Lower lobe of right lung (tissue), 2 donors: ENCODE data around the gene RBP4. TPM values are rescaled to one million over a fixed set of nuclear protein-coding genes. Genes with fewer than 3 reads are reported as not detected.

Experiments
- ATAC-seq, 2 donors: fragments of 200-7000 bp; cut with Tn5 transposase; one replicate each; pipeline ENCODE4 v1.9.1; 2020 to 2022; ENCODE audit warnings: mild to moderate bottlenecking in 2 of 2, moderate library complexity in 2 of 2
- DNase-seq: peaks from one replicate; pipeline ENCODE4 v3.0.0-alpha.2; 2020
- H3K27ac ChIP-seq: fragments of 200-600 bp; one replicate; pipeline ENCODE4 v1.8.0; 2022
- H3K27me3 ChIP-seq: fragments of 200-600 bp; one replicate; pipeline ENCODE4 v1.8.0; 2022; ENCODE audit warnings: low read depth
- H3K36me3 ChIP-seq: fragments of 200-600 bp; one replicate; pipeline ENCODE4 v1.8.0; 2022; ENCODE audit warnings: mild to moderate bottlenecking
- H3K4me1 ChIP-seq: fragments of 200-600 bp; one replicate; pipeline ENCODE4 v1.8.0; 2022
- H3K4me3 ChIP-seq: fragments of 200-600 bp; one replicate; pipeline ENCODE4 v1.8.0; 2022; ENCODE audit warnings: mild to moderate bottlenecking
- H3K9me3 ChIP-seq: fragments of 200-600 bp; one replicate; pipeline ENCODE4 v1.8.0; 2022
- CTCF ChIP-seq: fragments of 200-600 bp; IDR thresholded peaks from one replicate; pipeline ENCODE4 v1.8.0; 2022; ENCODE audit warnings: antibody characterized with exemption, mild to moderate bottlenecking
- intact Hi-C: fragments of 100-400 bp; cut with DNase I; formaldehyde crosslinking; loops from one replicate; pipeline ENCODE4 v1.11.0; 2022
- total RNA-seq: library from RNA; stranded (reverse); fragmentation: NEBNext Ultra II Directional; extraction: Animal tissue kit (Norgen Biotek cat#: 25700); gene quantifications from one replicate; pipeline ENCODE4 v1.2.1, GENCODE V29; 2021
- donor health status: DM: no; HTN: yes; CAD: no; lungs with severe emphysema.

RBP4 gene
- total RNA-seq, 1 donor from 2014 or later: 17.4 TPM

DNA sequence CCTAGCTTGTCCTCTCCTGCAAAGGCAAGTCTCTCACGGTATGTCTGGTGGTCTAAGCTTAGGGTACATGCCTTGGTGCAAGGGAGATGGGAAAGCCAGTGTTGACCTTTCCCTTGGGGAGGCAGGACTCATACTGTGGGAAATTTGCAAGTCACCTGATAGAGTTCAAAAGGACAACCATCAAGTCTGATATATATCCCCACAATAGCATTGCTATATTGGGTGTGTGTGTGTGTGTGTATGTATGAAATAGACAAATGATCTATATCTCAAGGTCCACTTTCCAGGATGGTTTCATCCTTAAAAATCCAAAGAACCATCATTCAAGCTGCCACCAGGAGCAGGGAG lies 46.7 kb downstream of the RBP4 start:
- Histone ChIP-seq H3K4me3 (no peak overlapping the region), H3K27ac (no peak overlapping the region), H3K9me3 (no peaks in the 10 kb centered on the region), H3K27me3 (no peaks in the 10 kb centered on the region), H3K4me1 (no peaks in the 10 kb centered on the region), H3K36me3 (no peaks in the 10 kb centered on the region)
- no peak for TF ChIP-seq CTCF
- intact Hi-C loops: no loop called here
- DNase-seq (no peak), ATAC-seq (no peak)

DNA sequence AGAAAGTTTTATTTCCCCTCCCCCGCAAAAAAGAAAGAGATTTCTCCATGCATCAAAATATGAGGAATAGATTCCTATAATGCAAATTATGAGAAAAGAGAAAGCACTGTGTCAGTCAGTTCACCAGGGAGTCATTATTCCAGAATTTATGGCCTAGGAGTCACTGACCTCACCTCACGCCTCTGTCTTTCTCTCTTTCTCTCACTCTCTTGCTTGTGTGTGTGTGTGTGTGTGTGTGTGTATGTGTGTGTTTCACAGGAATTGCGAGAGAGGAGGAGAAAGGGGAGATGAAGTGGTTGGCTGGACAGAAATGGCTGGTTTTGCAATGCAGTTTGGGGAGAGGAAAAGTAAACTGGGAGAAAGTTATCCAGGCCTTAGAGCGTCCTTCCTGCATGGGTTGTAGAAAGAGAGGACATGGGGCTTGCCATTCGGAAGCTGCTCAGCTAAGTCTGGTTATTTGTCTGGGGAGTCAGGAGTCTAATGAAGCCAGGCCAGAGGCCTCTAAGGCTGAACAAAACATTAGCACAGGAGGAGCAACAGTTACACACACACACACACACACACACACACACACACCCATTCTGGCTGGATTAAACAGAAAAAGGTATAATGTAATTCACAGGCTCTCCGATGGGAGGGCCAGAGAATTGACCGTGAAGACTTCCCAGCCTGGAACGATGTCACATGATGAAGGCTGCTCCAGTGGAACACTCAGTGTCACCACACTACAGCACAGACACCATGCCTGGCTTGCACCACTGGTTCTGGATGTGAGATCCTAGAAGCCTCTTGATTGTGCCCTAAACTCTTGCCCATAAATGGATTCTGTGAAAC lies 47.3 kb downstream of the RBP4 start:
- H3K9me3 ChIP-seq: no peaks in the 10 kb centered on the region
- no peak overlapping the region for H3K4me3 ChIP-seq
- H3K27ac ChIP-seq: no peak overlapping the region
- ATAC-seq: no peak
- DNase-seq: no peak
- H3K27me3 ChIP-seq: no peaks in the 10 kb centered on the region
- intact Hi-C loops: no loop called here
- H3K36me3 ChIP-seq: no peaks in the 10 kb centered on the region
- TF ChIP-seq CTCF: no peak
- no peaks in the 10 kb centered on the region for H3K4me1 ChIP-seq

GRCh38 chr10:93552780-93553179 lies 48.3 kb downstream of the RBP4 start:
- no peak overlapping the region for H3K4me3 ChIP-seq
- no peak for ATAC-seq
- intact Hi-C loops: no loop called here

DNA sequence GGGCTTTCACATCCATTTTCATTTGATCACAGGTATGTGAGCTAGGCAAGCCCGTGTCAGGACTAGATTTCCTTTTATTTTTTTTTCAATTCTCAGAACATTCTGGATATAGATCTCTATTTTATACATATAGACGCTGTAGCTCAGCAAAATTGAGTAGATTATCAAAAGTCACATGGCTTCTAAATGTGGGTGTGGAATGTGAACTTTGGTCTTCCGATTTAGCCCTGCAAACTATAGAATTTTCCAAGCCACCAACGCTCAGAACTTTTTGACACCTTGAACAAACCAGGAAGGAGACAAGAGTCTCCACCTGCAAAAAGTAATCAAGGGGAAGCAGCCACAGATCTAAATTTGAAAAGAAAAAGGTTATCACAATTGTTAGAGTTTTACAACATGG lies 50.4 kb downstream of the RBP4 start:
- no peak for ATAC-seq
- H3K36me3 ChIP-seq: no peaks in the 10 kb centered on the region
- H3K9me3 ChIP-seq: no peaks in the 10 kb centered on the region
- DNase-seq: no peak
- no peak for TF ChIP-seq CTCF
- H3K27ac ChIP-seq: no peak overlapping the region
- no peaks in the 10 kb centered on the region for H3K4me1 ChIP-seq
- intact Hi-C loops: no loop called here
- H3K4me3 ChIP-seq: no peak overlapping the region
- H3K27me3 ChIP-seq: no peaks in the 10 kb centered on the region

More at GRCh38 chr10:93552780-93553179, 48.3 kb downstream of the RBP4 start:
- no peak for DNase-seq
- H3K4me1 ChIP-seq: no peaks in the 10 kb centered on the region
- no peaks in the 10 kb centered on the region for H3K27me3 ChIP-seq
- no peak for TF ChIP-seq CTCF
- no peaks in the 10 kb centered on the region for H3K9me3 ChIP-seq
- H3K36me3 ChIP-seq: no peaks in the 10 kb centered on the region
- H3K27ac ChIP-seq: no peak overlapping the region

DNA sequence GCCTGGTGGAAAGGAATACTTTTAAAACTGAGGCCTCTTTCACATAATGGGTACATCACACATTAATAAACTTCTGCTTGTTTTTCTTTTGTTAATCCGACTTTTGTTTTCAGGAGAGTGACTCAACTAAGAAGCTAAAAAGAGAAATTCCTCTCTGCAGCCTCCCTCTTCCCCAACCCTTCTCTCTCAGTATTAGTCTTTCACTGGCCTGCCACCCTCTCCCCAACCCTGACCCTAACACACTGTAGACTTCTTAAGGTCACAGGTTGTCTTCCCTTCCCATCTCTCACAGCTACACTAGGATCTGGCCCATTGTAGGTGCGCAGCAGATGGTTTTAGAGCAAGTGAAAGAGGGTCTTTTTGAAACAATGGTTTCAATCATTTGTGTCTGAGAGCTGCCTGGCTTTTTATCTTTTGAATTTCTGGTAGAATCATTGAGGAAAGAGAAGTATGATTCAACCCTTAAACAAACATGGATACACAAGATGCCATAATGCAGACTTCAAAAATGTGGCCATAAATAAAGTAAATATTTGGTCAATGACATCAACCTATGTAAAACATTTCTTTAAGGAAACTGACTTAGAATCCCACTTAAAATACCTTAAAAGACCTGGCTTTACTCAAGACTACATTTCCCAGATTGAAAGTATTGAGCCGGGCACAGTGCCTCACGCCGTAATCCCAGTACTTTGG lies 52.5 kb downstream of the RBP4 start:
- intact Hi-C loops: no loop called here
- Histone ChIP-seq H3K4me1 (no peaks in the 10 kb centered on the region), H3K36me3 (no peaks in the 10 kb centered on the region), H3K27ac (no peak overlapping the region), H3K27me3 (no peaks in the 10 kb centered on the region), H3K4me3 (no peak overlapping the region), H3K9me3 (no peaks in the 10 kb centered on the region)
- TF ChIP-seq CTCF: no peak
- DNase-seq (no peak), ATAC-seq (no peak)
